Head of caudate nucleus (tissue), 42 donors: ENCODE data around the gene HPS3.

Experiments used
- DNase-seq, 42 donors: peaks; one replicate each; pipeline versions ENCODE4 v3.0.0 to v3.0.0-alpha.2; 2020 to 2021; ENCODE audit warnings: mixed read lengths in 7 of 42
- intact Hi-C: fragments of 100-400 bp; cut with DNase I; formaldehyde crosslinking; loops from one replicate; pipeline ENCODE4 v1.15.0; 2022

HPS3 gene

DNA sequence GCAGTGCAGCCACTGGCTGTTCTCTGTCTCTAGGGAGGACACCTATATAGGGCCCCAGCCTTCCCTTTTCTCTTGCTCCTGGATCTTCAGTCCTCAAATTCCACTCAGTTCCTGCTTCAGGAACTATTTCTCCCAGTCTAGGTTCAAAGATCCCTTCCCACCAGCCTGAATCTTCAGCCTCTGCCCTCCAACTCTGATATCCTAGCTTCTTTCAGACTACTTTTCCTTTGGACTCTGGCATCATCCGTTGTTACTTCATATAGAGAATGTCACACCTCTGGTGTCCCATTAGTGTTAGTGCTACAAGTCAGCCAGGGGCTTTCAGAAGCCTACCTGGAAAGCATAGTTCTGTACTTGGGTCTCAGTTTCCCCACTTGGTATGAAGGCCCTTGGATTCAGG is 10.0 kb upstream of the HPS3 start:
- intact Hi-C loops = no loop called here
- DNase-seq = no peak

DNA sequence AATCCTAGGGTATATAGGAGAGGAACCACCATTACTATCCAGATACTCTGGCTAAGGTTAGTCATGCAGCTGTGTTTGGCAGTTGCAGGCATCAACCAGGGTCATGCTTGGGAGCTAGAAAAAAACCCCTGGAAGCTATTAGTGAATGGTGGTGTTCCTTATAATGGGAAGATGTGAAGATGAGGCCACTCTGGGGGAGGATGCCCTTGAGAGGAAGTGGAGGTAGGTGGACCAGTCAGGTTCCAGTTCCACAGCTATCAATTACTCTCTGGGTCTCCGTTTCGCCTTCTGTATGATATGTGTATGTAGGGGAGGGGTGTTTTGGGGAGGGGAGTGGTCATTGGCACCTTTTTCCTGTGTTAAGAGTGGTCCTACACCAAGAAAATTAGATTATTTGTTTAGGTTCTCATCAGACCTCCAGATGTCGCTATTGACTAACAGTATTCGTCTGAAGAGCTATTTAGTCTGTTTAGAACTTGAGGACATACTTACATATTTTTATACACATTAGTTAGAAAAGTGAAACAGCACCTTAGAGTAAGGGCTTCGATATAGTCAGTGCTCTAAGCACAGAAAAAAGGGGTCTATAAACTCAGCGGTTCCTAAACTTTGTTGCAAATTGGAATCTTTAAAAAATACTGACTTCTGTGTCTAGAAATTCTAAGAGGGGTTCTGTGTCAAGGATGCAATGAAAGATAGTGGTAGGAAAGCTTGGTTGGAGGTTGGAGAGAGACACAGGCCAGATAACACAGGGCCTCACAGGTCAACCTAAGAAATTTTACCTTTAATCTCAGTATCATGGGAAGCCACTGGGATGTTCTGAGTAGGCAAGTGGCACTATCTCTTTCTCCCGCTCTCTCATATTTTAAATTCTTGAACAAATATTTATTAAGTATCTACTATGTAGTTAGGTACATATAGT is 9.1 kb upstream of the HPS3 start:
- peak in 3 of 42 donors; percentile 23 to 65 (median 35) for DNase-seq
- intact Hi-C loops = loop anchor here (5.0 to 10.0 kb wide), 2 partner anchors 152 to 166 kb away; no protein-coding TSS in a partner anchor

DNA sequence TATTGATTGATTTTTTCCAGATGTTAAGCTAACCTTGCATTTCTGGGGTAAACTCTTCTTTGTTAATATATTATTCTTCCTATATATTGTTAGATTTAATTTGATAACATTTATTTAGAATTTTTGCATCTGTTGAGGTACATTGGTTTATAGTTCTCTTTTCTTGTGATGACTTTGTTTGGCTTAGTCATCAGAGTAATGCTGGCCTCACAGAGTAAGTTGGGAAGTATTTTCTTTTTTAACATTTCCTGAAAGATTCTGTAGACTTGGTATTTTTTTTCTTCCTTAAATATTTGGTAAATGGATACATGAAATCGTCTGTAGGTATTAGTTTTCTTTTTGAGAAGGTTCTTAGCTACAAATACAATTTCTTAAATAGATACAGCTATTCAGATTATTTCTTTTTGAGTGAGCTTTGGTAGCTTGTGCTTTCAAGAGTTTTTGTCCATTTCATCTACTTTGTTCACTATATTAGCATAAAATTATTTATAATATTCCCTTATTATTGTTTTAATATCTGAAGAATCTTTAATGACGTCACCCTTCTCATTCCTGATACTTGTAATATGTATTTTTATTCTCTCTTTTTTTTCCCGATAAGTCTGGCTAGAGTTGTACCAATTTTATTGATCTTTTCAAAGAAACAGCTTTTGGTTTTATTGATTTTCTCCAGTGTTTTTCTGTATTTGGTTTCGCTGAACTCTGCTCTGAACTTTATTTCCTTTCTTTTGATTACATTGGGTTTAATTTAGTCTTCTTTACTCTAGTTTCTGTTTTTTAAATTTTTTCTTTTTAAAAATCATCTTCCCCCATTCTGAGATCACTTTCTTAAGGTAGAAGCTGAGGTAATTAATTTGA is 6.5 kb upstream of the HPS3 start:
- intact Hi-C loops = loop anchor here (5.0 to 10.0 kb wide), 2 partner anchors 149 to 168 kb away; no protein-coding TSS in a partner anchor

GRCh38 chr3:149128821-149129220 is 617 bp upstream of the HPS3 start:
- intact Hi-C loops = loop anchor here (10.0 kb wide), 1 partner anchor 174 kb away; no protein-coding TSS in a partner anchor
- DNase-seq = no peak

More for the DNA sequence above, 6.5 kb upstream of the HPS3 start:
- no peak for DNase-seq

GRCh38 chr3:149131589-149131988 is 2.2 kb downstream of the HPS3 start:
- intact Hi-C loops = no loop called here
- no peak for DNase-seq

DNA sequence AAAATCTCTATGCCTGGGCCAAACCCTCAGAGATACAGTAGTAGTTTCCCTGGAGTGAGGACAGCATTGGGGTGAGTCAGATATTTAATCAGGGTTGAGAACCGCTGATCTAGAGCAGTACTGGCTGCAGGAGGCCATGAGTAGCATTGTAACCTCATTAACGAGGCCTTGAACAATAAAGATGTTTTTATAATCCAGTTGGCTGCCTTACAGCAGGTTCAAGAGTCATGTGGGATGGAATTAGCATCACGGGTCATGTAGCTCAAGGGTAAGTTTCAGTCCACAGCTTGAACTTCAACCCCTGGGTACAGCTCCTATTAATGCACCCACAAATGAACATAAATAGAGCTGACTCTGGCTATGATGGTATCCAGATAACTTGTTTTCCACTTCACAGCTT is 5.1 kb downstream of the HPS3 start:
- DNase-seq = no peak
- intact Hi-C loops = no loop called here

DNA sequence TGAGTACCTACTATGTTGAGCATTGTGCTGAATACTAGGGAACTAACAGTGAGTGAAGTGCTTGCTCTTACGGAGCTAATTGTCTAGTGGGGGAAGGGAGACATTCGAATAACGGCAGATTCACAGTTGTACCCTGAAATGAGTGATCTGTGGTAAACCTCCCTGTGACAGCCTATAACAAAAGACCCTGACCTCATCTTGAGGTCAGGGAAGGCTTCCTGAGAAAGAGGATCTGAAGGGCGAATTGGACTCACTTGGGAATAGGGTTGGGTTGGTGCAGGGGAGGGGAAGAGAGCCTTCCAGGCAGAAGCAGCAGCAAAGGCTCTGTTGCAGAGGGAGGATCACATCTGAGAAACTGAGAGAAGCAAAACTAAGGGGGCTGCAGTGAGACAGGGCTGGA is 13.2 kb downstream of the HPS3 start:
- intact Hi-C loops = no loop called here
- DNase-seq = no peak

DNA sequence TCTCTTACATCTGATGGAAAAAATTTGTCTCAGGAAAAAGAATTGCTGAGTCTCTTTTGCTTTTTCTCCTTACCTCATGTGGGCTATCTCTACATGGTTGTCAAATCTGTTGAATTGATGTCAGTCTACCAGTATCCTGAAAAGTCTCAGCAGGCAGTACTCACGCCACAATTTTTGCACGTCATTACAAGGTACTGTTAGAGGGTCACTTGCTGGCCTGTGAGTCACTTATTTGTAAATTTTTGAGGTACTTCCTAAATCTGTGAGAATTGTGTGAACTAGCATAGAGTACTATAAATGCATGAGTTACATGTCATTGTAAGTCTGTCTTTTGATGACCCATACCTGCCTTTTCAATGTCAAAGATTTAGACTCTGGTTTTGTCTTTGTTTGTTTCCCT is 15.9 kb downstream of the HPS3 start:
- DNase-seq = no peak
- intact Hi-C loops = no loop called here

DNA sequence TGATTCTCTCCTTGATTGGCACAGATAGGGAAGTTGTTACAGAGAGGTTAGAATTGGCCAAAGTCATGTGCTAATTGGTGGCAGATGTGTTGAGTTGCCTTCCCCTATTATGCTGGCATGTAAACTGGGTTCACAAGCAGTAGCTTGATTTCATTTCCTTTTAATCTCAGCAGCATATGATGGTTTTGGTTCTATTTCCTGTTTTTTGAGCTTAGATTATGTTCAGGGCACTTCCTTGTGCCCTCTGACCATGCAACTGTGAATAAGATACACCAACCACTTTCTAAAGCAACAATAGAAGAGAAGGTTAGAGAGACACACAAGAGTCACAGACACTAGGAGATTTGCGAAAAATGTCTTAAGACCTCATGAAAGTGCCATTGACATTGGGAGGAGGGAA is 16.5 kb downstream of the HPS3 start:
- no peak for DNase-seq
- intact Hi-C loops = no loop called here

DNA sequence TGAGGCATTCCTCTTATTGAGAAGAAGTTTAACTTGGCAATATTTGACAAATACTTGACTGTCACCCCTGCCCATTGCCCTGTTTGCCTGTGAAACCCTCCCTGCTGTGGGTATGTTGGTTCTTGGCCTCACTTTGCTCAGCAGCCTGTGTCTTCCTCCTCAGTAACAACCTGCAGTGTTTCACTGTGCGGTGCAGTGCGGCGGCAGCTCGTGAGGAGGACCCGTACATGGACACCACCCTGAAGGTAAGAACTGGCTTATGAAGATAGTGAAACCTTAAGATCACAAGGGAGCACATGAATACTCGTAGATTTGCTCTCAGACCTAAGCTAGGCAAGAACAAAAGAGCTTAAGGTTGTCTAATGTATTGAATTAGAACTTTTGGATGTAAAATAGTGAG is 21.0 kb downstream of the HPS3 start:
- intact Hi-C loops = no loop called here
- no peak for DNase-seq

GRCh38 chr3:149151843-149152242 is 22.4 kb downstream of the HPS3 start:
- intact Hi-C loops = no loop called here
- peak in 1 of 42 donors; percentile 10 for DNase-seq

DNA sequence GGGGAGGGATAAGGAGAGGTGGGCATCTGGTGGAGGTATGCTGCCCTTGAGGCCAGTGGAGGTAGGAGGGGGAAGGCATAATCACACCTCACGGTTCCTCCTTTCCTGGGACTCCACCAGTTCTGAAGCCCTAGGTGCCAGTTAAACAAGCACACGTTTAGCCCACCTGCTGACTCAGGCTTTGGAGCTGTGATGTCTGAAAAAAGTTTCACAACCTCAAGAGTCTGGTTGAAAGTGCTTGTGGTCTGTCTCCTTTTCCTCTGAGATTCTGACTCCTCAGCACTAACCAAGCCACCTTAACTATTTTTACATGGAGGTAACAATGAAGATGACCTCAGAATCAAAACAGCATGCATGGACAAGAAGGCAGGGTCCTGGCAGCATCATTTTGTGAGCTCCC is 23.0 kb downstream of the HPS3 start:
- DNase-seq = no peak
- intact Hi-C loops = no loop called here

DNA sequence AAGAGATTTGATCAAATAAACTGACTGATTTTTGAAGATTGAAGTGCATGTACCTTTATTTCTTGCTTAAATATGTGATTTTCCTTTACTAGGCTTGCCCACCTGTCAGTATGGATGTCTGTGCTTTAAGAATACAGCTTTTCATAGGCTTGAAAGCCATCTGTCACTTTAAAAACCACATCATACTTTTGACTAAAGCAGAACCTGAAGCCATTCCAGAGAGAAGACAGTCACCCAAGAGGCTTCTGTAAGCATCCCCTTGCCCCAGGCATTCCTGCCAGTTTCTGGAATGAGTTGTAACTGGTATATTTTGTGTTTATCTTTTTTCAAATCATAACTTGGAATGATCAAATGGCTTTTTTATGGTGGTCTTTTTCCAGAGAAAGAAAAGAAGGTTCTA is 24.0 kb downstream of the HPS3 start:
- no peak for DNase-seq
- intact Hi-C loops = no loop called here

- no peak for DNase-seq
- intact Hi-C loops = no loop called here
Observed at GRCh38 chr3:149160754-149161300, 31.4 kb downstream of the HPS3 start.

GRCh38 chr3:149162007-149162406 is 32.6 kb downstream of the HPS3 start:
- no peak for DNase-seq
- intact Hi-C loops = no loop called here

DNA sequence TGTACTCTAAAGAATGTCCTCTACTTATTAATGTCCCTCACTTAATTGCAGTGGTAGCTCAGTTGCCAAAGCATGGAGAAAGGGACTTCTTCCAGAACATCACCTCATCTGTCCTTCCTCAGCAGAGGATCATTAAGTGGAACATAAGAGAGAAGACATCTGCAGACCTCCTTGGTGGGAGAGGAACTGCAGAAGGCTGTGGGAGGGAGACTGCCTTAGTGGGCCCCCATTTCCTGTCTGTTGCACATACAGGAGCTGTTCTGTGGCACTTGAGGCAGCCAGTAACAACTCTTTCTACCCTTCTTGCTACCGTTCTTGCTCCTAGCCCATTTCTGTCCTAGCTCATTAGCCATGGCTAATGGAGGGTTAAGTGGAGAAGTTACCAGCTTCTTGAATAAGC is 33.6 kb downstream of the HPS3 start:
- intact Hi-C loops = no loop called here
- no peak for DNase-seq

DNA sequence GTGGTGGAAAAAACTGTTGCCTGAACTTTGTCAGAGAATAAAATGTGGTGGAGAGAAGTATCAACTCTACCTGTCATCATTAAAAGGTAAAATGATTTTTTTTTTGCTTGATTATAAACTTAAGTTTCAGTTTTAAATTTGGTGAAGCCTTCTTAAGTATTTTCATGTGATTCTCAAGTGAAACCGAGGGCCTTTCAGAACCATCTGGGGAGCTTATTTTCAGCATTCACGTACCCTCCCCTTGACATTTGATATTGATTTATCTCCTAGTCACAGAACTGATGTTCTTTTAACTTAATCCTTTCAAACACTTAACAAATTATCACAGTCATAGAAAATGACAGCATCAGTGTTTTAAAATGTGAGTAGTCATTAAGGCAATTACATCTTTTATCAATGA is 38.5 kb downstream of the HPS3 start:
- no peak for DNase-seq
- intact Hi-C loops = no loop called here

DNA sequence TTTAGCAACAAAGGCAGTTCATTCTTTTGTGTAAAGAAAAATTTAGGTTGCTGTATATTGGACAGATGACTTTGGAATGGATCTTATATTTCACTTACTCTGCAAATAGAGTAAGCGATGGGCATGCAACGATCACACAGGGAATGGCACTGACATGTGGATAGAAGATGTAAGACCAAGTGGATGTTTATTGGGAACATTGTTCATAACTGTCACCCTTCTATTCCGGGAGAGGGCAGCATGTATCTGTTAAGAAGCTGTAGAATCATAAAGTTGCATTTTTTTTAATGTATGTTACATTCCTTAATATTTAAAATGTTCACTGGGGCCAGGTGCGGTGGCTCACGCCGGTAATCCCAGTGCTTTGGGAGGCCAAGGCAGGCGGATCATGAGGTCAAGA is 41.2 kb downstream of the HPS3 start:
- intact Hi-C loops = no loop called here
- no peak for DNase-seq

GRCh38 chr3:149174901-149175300 is 45.5 kb downstream of the HPS3 start:
- DNase-seq = no peak
- intact Hi-C loops = no loop called here

DNA sequence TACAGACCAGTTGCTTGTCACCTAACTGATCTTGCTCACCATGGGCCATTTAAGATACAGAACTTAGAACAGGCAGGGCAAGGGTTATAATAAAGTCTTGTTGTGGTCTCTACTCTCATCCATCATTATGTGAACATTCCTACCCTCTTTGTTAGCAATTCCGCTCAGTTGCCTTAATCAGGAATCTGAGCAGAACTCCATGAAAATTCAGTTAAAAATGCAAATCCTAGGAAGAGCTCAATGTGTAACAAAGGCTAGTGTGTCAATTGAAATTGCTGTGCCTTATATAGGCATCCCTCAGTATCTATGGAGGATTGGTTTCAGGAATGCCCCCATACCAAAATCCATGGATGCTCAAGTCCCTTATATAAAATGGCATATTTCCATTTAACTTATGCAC is 47.7 kb downstream of the HPS3 start:
- intact Hi-C loops = no loop called here
- no peak for DNase-seq
